ENCODE data around the gene GBP2. TPM values are rescaled to one million over a fixed set of nuclear protein-coding genes. Genes with fewer than 3 reads are reported as not detected.

GBP2 gene
- polyA plus RNA-seq, 1 of the 3 experiments (the other 2 are of a cell fraction): 8.7 TPM

GRCh38 chr1:89104687-89105086, 21.2 kb downstream of the GBP2 start:
- CTCF ChIA-PET: no interaction called here
- Histone ChIP-seq H3K27me3 (ENCODE audit: insufficient read depth) (no peaks in the 10 kb centered on the region), H3F3A (replicated peaks; ENCODE audit: insufficient read depth) (no peaks in the 10 kb centered on the region), H3K4me1 (ENCODE audit: control insufficient read depth in 1 of 2, insufficient read depth in 2 of 2, low read depth in 1 of 2, low read length in 1 of 2) (no peaks in the 10 kb centered on the region), H4K20me1 (ENCODE audit: insufficient read depth) (no peaks in the 10 kb centered on the region), H3K9me2 (no peaks in the 10 kb centered on the region), H3K9me3 (no peaks in the 10 kb centered on the region), H3K9ac (no peak overlapping the region), H3K36me3 (replicated peaks in 1 of 2; ENCODE audit: control insufficient read depth in 1 of 2, insufficient read depth in 2 of 2, low read length in 1 of 2) (peaks cover 3 to 17% of the 10 kb centered on the region in 2 experiments), H3K4me3 (ENCODE audit: low read depth in 2 of 2, low read length in 1 of 2) (no peak overlapping the region), H3K27ac (ENCODE audit: low read depth in 2 of 2, low read length in 1 of 2) (no peak overlapping the region), H3K79me2 (ENCODE audit: insufficient read depth) (no peaks in the 10 kb centered on the region), H3K4me2 (no peak overlapping the region), H2AFZ (ENCODE audit: low read depth) (no peak overlapping the region)
- POLR2A ChIA-PET: no interaction called here
- 71% methylated on average over 17 of the region's 17 CpGs for WGBS (ENCODE audit: low lambda C conversion rate)
- TF ChIP-seq MXI1 (IDR thresholded peaks at IDR 0.05; ENCODE audit: low read depth, low read length): no peak
- TF ChIP-seq TEAD4 (IDR thresholded peaks at IDR 0.05; ENCODE audit: borderline replicate concordance, insufficient read depth): no peak
- TF ChIP-seq FOXM1 (IDR thresholded peaks at IDR 0.05; ENCODE audit: low read depth): no peak
- TF ChIP-seq IRF3 (IDR thresholded peaks at IDR 0.05; ENCODE audit: low read depth, low read length): no peak
- no peak for TF ChIP-seq SMC3 (IDR thresholded peaks at IDR 0.05; ENCODE audit: low read depth, low read length)
- no peak for TF ChIP-seq EZH2phosphoT487 (IDR thresholded peaks at IDR 0.05; ENCODE audit: borderline replicate concordance, low read depth)
- TF ChIP-seq USF1 (IDR thresholded peaks at IDR 0.05; ENCODE audit: borderline replicate concordance, low read depth): no peak
- no peak for DNase-seq

GRCh38 chr1:89104147-89104546, 21.8 kb downstream of the GBP2 start:
- no peak for DNase-seq
- 46% methylated on average over 2 of the region's 2 CpGs for WGBS (ENCODE audit: low lambda C conversion rate)

More at GRCh38 chr1:89104147-89104546, 21.8 kb downstream of the GBP2 start:
- ChIA-PET CTCF (interaction anchor here (0.8 kb wide), 1 partner anchor 16 kb away, joined by 4 read pairs; no protein-coding TSS in a partner anchor), POLR2A (no interaction called here)
- no peaks in the 10 kb centered on the region for H4K20me1 ChIP-seq (ENCODE audit: insufficient read depth)
- H3K27me3 ChIP-seq (ENCODE audit: insufficient read depth): no peaks in the 10 kb centered on the region
- H3K27ac ChIP-seq (ENCODE audit: low read depth in 2 of 2, low read length in 1 of 2): no peak overlapping the region
- no peaks in the 10 kb centered on the region for H3K4me1 ChIP-seq (ENCODE audit: control insufficient read depth in 1 of 2, insufficient read depth in 2 of 2, low read depth in 1 of 2, low read length in 1 of 2)
- TF ChIP-seq FOSL2 (IDR thresholded peaks at IDR 0.05; ENCODE audit: borderline replicate concordance, low read depth): peak; percentile 59; the same call in 1 of the 2 replicates
- peak; percentile 56; the same call in 1 of the 2 replicates for TF ChIP-seq TEAD4 (IDR thresholded peaks at IDR 0.05; ENCODE audit: borderline replicate concordance, insufficient read depth)
- TF ChIP-seq EP300 (IDR thresholded peaks at IDR 0.05; ENCODE audit: borderline replicate concordance in 1 of 2, low read depth in 1 of 2, low read length in 1 of 2): peak in 1 of 2 experiments; percentile 60; a peak in 1 of 4 replicates
- peak; percentile 73 for TF ChIP-seq JUND (IDR thresholded peaks at IDR 0.05)
- no peak for TF ChIP-seq GATA2 (CRISPR knock-in tag; IDR thresholded peaks at IDR 0.05)
- TF ChIP-seq TCF12 (IDR thresholded peaks at IDR 0.05): peak; percentile 85
- TF ChIP-seq MXI1 (IDR thresholded peaks at IDR 0.05; ENCODE audit: low read depth, low read length): no peak
- peak; percentile 88 for TF ChIP-seq PBX3 (IDR thresholded peaks at IDR 0.05)
- TF ChIP-seq POLR2AphosphoS5 (IDR thresholded peaks at IDR 0.05; ENCODE audit: low read depth, low read length): peak; percentile 43; the same call in 1 of the 2 replicates
- TF ChIP-seq RCOR1 (IDR thresholded peaks at IDR 0.05; ENCODE audit: low read length): no peak
- TF ChIP-seq NFIC (IDR thresholded peaks at IDR 0.05; ENCODE audit: borderline replicate concordance): peak; percentile 32; the same call in 1 of the 2 replicates
- no peak for TF ChIP-seq MAX (IDR thresholded peaks at IDR 0.05; ENCODE audit: low read depth)
- 0 out of 2 replicates have a peak, but pooled peaks have one; percentile 34 for TF ChIP-seq FOXM1 (IDR thresholded peaks at IDR 0.05; ENCODE audit: low read depth)
- no peaks in the 10 kb centered on the region for H3K9me2 ChIP-seq
- H3F3A ChIP-seq (replicated peaks; ENCODE audit: insufficient read depth): no peaks in the 10 kb centered on the region
- no peak overlapping the region for H2AFZ ChIP-seq (ENCODE audit: low read depth)
- H3K79me2 ChIP-seq (ENCODE audit: insufficient read depth): no peaks in the 10 kb centered on the region
- H3K9me3 ChIP-seq: no peaks in the 10 kb centered on the region
- H3K9ac ChIP-seq: no peak overlapping the region
- no peak overlapping the region for H3K4me3 ChIP-seq (ENCODE audit: low read depth in 2 of 2, low read length in 1 of 2)
- H3K4me2 ChIP-seq: no peak overlapping the region
- H3K36me3 ChIP-seq (replicated peaks in 1 of 2; ENCODE audit: control insufficient read depth in 1 of 2, insufficient read depth in 2 of 2, low read length in 1 of 2): peaks cover 0 to 14% of the 10 kb centered on the region in 2 experiments

Measured in SK-N-SH (cell line).